NCI-H2227 treated with DMSO at 0.1 percent for 48 hours (cell line): ENCODE data around the gene FGF11.
"Not testable (repeated sequence)": the region's sequence is repeated elsewhere in the genome, so short reads cannot be mapped to it uniquely, and the experiment has no call there.

ENCODE experiments used
- DNase-seq: peaks from one replicate; lab custom pipeline; 2025; lab: John Stamatoyannopoulos, UW

Gene FGF11

DNA sequence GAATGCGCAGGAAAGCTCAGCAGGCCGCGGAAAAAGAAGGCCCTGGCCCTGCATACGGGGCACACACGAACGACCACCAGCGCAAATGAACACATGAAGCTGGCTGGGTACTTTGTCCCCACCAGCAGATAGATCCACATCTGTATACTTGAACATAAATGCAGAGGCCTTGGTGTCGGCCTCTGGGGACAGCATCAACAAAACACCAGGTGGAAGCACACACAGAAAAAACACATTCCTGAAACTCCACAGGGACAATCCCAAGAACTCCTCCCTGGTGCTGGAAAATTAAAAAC lies 40.7 kb downstream of the FGF11 start:
- no peak for DNase-seq

DNA sequence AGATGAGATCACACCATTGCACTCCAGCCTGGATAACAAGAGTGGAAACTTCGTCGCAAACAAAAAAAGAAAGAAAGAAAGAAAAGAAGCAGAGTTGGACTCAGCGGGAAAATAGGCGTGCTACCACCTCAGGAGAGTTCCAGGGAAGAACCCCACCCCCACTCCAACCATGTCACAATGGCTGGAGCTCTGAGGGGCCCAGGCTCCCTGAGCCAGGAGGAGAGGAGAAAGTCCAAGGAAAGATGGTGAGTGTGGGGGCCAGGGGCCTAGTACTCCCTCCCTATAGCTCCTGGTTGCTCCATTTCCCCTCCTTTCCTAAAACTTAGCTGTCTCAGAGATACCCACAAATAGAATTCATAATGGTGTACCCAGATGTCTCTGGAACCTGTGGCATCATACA lies 42.0 kb downstream of the FGF11 start, which contains the start of gene SLC35G6:
SLC35G6 (plus strand) TSS at position 172 of the 400 bp plus-strand sequence; CDS start at position 243, 71 bp downstream.
- not testable (repeated sequence) for DNase-seq

DNA sequence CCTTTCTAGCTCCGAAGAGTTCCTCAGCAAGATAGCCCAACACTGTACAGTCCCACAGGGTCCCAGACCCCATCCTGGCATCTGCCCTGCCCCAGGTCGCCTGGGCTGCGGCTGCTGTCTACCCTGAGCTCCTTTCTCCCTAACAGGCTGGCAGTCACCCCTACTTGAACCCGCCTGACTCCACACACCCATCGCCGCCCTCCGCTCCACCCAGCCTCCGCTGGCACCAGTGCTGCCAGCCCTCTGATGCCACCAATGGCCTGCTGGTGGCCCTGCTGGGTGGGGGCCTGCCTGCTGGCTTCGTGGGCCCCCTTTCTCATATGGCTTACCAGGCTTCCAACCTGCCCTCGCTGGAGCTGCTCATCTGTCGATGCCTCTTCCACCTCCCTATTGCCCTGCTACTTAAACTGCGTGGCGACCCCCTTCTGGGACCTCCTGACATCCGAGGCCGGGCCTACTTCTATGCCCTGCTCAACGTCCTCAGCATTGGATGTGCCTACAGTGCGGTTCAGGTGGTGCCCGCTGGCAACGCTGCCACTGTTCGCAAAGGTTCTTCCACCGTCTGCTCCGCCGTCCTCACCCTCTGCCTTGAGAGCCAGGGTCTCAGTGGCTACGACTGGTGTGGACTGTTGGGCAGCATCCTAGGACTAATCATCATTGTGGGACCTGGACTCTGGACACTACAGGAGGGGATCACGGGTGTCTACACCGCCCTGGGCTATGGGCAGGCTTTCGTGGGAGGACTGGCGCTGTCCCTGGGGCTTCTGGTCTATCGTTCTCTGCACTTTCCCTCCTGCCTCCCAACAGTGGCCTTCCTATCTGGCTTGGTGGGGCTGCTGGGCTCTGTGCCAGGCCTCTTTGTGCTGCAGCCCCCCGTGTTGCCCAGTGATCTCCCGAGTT lies 42.8 kb downstream of the FGF11 start:
- DNase-seq = not testable (repeated sequence)

DNA sequence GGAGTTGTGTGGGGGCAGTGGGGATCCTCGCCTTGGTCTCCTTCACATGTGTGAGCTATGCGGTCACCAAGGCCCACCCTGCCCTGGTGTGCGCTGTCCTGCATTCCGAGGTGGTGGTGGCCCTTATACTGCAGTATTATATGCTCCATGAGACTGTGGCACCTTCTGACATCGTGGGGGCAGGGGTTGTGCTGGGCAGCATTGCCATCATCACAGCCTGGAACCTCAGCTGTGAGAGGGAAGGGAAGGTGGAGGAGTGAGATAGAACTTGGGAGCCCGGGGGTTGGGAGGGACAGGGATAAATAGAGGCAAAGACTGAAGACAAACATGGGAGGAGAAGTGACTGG lies 43.4 kb downstream of the FGF11 start:
- DNase-seq = not testable (repeated sequence)

DNA sequence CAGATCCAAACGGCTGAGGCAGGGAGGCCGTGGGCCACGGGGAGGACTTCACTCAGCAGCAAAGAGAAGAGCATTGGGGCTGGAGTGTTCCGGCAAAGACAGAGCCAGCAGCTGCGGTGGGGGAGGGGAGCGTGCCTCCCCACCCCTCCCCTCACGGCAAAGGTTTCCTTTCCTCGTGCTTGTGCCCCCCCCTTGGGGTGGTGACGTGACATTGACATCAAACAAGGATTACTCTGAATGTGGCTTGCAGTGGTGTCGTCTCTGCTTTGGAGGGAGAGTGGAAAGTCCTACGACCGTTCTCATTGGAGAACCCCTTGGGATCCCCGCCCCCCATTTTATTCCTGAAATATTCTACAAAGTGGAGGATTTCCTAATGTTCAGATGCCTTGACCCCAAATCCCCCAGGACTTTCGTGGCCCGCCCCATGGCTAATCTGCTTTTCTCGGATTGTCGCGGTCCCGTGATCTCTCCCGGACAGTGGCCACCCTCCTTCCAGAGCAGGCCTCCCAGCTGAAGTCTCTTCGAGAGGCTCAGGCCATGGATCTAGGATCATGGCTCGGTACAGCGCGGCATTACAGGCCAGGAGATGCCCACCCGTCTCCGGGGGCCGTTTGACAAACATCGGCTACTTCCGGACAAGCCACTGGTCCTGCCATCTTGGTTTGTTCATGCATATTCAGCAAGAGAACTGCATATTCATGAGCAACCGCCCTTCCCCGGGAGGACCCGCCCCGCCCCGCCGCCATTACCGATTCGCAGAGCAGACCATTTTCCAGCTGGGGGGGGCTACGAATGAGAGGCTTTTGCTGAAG lies 44.1 kb downstream of the FGF11 start:
- DNase-seq = peak; percentile 95

DNA sequence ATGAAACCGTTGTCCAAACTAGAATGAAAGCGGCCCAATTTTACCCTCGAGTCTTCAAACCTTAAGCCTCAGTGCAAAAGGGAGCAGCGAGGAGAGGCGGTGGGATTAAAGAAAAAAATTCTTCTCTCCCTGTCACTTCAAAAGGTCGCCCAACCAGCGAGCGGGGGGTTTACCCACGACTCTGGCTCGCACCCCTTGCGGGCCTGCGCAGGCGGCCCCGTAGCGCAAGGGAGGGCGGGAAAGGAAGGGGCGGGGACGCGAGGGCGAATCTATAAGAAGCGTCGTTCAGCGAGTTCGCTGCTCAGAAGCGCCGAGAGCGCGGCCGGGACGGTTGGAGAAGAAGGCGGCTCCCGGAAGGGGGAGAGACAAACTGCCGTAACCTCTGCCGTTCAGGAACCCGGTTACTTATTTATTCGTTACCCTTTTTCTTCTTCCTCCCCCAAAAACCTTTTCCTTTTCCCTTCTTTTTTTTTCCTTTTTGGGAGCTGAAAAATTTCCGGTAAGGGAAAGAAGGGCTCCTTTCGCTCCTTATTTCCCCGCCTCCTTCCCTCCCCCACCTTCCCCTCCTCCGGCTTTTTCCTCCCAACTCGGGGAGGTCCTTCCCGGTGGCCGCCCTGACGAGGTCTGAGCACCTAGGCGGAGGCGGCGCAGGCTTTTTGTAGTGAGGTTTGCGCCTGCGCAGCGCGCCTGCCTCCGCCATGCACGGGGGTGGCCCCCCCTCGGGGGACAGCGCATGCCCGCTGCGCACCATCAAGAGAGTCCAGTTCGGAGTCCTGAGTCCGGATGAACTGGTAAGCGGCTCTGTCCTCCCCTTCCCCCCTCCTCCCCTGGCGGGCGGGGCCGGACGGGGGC lies 45.0 kb downstream of the FGF11 start, which contains the start of gene POLR2A:
POLR2A (plus strand) TSS at position 300 of the 852 bp plus-strand sequence.
- peak; percentile 95 for DNase-seq

DNA sequence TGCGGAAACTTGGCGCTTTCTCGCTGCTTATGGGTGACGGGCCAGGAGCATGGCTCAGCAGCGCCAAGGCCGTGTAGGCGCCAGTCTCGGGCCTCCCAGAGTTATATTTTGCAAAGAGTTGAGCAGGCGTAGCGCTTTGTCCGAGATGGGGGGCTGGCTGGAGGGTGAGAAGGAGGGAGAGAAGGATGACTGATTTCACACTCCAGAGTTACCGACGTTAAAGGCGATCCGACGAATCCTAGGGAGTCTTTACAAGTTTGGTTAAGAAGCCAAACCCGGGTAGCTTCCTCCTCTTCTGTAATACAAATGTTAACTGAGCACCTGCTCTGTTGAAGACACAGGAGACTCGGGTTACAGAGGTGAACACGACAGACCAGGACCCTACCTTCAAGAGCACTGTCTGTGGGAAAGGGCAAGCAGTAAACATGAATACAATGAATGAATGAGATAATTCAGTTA lies 45.6 kb downstream of the FGF11 start:
- DNase-seq = no peak

DNA sequence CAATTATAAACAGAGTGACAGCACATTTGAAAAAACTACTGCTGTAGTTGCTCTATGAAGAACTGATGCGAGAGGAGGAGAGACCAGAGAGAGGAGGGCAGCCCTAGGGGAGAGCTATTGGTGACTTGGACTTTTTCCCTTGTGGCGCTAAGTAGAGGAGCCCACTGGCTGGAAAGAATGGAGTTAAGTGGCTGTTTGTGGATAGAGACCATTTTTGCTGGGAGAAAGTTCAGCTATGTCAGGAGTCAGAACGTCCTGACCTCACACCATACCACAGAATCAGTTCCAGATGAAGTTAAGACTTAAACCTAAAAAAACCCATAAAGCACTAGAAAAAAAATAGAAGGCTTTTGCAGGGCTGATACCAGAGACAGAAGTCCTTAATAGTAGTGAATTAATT lies 46.9 kb downstream of the FGF11 start:
- no peak for DNase-seq

DNA sequence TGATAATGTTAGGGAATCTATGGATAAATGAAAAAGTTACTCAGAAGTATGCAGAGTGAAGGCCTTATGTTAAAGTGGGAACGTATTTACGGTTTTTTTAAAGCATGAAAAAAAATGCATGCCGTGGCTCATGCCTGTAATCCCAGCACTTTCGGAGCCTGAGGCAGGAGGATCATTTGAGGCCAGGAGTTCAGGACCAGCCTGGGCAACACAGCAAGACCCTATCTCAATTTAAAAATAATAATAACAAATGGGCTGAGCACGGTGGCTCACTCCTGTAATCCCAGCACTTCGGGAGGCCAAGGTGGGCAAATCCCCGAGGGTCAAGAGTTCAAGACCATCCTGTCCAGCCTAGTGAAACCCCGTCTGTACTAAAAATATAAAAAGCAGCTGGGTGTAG lies 50.8 kb downstream of the FGF11 start:
- no peak for DNase-seq

DNA sequence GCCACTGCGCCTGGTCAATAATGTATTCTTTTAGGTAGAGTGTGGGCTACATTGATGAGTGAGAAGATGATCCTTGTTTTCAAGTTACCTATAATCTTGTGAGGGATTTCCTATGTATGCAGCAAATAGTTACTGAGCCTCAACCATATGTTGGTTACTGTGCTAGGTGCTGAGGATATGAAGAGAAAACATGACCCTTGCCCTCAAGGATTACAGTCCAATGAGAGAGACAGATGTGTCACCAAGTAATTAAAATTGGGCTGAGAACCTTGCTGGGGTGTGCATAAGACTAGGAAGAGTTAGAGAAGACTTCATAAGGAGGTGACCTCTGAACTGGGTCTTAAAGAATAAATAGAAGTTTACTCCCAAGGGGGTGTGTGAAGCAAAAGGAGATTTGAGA lies 52.3 kb downstream of the FGF11 start:
- DNase-seq = no peak

DNA sequence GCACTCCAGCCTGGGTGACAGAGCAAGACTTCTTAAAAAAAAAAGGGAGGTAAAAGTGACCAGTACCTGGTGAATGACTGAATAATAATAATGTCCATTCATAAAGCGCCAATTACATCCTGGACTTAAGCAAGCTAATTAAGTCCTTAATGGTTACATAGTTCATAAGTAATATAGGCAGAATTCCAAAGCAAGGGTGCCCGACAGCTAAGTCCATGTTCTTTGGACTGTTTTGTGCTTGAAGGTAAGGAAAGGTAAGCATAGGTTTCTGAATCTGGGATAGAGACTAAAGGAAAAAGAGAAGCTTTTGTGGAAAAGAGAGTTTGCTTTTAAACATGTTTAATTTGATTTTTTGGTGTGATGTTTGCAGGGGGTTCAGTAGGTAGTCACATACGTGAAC lies 54.6 kb downstream of the FGF11 start:
- no peak for DNase-seq
